Astrocyte of the hippocampus (primary cell): Measurements from ENCODE around the gene CRYBG2.
"Not testable (repeated sequence)": the region's sequence is repeated elsewhere in the genome, so short reads cannot be mapped to it uniquely, and the experiment has no call there.

Experiments used
- DNase-seq: peaks from one replicate; pipeline ENCODE4 v3.0.0; 2011; ENCODE audit warnings: low read depth, low spot score

The CRYBG2 gene

DNA sequence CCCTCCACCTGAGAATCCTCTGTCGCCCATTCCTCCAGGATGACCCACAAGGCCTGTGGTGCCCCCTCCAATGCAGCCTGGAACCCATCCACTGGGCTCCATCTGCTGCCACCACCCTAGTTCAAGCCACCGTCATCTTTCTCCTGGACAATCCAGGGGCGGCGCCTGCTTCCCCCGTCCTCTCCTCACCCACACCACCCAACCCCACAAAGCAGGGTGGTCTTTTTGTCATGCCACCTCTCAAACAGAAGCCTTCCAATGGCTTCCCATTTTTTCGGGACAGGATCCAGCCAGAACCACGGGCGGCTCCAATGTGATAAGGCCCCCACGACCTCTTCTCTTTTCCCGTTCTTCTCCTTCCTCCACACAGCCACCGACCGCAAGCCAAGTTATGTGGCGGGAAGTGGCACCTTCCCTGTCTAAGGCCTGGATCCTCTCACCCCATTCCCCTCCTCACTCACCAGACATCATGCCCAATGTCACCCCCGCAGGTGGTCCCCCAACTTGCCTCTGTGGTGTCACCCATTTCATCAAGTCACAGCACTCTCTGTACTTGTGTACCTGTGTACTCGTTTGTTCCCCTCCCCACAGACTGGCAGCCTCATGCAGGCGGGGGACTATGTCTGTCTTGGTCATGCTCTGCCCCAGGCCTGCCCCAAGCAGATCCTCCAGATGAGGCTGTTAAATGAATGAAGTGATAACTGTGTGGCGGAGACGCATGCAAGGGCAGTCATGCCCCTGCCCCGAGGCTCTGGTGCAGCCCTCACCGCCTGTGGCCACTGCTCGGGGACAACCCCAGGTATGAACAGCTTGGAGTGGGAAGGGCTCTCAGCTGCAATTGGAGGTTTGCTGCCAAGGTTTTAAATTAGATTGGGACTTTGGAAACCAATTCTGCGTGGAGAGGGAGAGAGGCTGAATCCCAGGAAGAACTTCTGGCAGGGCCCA lies 58.5 kb downstream of the CRYBG2 start:
- DNase-seq: no peak

DNA sequence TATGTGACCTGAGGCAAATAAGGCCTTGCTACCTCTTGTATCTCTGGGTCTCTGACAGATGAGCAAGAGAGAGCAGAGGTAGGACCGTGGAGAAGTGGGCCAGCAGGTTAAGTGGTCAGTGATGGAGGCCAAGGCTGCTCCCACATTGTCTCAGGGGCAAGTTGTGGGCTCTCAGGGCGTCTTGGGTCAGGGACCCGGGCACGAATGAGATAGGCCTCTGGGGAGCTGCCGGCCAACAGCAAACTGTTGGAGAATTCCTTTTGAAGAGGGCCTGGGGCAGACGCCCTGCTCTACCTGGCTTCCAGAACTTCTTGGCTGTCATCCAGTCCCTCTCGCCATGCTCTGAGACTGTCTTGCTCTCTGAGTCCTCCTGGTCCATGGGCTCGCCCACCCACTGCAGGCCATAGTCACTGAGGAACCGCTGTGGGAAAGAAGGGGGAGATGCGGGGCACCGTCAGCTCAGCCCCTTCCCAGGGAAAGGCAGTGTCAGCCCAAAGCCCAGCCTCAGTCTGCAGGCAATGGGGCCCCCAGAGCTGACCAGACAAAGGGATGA lies 59.9 kb downstream of the CRYBG2 start:
- no peak for DNase-seq

DNA sequence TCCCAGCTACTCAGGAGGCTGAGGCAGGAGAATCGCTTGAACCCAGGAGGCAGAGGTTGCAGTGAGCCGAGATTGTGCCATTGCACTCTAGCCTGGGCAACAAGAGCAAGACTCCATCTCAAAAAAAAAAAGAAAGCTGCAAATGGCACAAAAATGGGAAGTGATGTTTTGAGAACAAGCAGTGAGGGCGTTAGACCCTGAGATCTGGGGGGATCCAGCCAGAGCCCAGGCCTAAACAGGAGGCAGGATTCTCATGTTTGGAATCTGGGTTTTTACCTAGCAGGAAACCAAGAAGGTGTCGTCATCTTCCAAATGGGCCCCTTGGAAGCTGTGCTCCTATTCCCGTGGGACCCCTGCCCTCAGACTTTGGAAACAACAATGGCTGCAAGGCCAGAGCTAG lies 61.2 kb downstream of the CRYBG2 start:
- DNase-seq: not testable (repeated sequence)

DNA sequence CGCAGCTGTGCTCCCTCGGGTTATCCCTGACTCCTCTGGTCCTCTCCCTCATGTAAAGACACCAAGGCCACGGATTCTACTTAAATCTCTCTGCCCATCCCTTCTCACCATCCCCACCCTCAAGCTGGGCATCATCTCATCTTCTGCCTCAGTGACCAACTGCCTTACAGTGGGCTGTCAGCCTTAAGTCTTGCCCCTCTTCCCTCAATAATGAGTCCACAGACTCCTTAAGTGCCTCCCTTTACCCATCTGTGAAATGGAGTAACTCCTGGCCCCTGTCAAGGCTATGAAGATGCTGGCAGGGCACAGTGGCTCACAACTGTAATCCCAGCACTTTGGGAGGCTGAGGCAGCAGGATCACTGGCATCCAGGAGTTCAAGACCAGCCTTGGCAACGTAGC lies 62.0 kb downstream of the CRYBG2 start:
- no peak for DNase-seq

DNA sequence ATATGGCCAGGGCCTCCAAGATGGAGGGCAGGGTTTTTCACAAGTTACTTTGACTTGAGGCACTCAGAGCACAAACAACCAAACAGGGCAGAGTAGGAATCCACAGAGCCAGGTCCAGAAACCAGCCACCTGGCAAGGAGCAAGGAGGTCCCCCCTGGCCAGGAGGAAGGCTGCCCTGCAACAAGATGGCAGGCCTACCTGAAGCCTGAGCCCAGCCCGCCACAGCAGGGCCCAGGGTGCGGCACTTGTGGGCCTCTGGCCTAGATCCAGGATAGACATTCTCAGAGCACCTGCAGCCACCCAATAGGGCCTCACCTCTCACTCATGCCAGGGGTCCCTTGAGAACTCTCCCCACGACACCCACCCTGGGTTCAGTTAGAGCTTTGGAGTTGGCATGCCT lies 62.5 kb downstream of the CRYBG2 start:
- no peak for DNase-seq

DNA sequence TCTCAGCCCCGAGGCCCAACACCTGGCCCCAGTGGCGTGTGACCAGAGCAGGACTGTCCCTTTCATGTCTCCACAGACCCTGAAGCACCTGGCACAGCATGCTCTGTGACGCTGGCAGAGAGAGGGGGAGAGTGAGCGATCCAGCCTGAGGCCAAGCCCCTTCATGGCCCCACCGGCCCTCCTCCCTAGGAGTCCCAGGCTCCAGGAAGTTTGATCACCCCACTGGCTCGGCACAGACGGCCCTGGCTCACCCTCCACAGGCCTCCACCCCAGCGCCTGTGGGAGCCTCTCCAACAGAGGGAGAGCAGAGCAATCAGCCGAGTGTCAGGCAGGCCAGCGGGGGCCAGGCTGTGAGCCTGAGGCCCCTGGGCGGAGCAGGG lies 63.1 kb downstream of the CRYBG2 start:
- no peak for DNase-seq

DNA sequence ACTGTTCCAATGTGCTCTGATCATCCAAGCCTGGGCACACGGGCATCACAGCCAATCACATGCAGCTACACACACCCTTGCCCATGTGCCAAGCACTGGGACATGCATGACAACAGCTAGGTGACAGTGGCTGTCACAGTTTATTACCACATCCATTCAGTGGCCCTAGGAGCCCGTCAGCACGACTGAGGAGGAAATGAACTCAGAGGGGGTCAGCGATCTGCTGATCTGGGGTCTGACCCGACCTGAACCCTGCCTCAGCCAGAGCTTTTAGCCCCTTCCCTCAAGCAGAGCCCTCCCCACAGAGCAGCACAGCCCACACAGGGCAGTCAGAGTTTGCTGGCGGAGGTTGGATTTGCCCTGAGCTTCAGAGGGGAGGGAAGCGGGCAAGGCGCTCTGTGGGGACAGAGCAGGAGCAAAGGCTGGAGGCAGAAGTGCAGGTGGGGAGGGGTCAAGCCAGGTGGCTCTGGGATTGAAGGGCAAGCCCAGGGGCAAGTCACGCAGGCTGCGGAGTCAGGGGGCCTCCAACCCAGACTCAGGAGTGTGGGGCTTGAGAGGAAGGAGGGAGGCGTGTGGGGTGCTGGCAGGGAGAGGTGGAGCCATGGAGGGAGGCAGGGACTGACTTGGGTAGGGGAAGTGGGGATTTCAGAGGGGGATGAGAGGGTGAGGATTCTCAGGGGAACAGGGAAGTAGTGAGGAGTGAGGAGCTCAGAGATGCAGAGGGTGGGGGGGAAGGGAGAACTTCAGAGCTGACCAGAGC lies 63.6 kb downstream of the CRYBG2 start:
- DNase-seq: no peak

DNA sequence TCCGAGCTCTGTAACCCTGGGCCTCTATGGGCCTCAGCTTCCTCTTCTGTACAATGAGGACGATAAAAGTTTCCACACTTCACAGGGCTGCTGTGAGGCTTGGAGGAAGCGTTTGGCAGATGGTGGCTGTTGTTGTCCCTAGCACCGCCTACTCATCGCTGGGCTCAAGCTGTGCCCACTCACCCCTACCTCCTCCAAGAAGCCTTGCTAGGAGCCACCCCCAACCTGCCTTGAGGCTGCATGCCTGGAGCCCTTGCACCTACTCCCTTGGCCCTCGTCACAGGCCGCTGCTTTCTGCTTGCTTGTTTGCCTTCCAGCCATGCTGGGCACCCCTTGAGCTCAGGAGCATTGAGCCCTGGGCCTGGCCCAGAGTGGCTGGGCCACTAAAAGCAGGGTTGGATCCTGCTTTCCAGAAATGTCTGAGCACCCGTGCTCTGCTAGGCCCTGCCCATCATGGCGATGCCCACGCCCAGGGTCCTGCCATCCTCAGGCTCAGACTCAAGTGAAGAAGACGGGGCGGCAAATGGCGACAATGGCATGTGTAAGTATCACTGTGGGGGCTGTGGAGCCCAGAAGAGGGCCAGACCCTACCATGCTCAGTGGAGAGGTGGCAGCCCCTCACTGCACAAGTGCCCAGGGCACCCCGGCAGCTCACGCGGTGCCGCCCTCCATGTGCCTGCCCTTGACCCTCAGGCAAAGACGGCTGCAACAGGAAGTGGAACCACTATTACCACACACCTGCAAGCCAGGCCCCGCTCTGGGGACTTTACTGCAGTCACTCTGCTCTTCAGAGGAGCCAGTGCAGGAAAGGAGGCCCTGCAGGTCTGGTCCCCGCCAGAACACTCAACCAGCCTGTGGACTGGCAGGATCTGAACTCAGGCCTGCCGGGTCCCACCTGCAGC lies 64.5 kb downstream of the CRYBG2 start:
- no peak for DNase-seq

DNA sequence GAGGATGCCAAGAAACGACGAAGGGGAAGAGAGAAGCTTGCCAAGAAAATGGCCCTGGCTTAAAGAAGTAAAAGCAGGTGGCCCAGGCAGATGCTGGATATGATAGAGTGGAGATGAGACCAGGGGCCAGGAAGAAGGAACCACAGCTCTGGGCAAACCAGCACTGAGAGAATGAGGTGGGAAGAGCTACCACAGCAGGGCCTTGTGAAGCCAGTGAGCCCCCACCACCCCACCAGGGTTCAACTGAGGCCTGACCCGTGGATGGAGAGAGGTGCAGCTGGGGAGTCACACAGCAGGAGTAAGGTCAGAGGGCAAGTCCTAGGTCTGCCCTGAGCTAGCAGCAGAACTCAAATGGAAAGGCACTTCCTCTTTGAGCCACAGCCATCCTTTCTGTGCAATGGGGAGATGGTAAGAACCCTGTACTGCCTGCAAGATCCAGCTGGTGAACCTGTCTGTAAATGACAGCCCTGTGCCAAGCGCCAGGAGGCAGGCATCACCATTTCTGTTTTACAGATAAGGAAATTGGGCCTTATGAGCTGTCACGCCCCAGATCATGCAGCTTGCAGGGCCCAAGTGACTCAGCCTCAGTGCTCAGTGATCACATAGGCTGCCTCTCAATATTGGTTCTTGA lies 65.5 kb downstream of the CRYBG2 start:
- DNase-seq: no peak

DNA sequence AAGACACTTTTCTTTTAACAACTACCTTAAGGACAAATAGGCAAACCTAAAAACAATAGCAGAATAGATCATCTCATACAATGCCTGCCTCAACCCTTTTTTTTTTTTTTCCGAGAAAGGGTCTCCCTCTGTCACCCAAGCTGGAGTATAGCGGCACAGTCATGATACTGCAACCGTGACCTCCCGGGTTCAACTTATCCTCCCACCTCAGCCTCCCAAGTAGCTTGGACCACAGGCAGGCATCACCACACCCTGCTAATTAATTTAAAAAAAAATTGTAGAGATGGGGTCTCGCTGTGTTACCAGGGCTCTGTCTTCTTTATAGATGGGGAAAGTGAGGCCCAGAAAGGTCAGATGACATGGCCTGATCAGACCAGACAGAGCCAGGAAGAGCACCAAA lies 66.1 kb downstream of the CRYBG2 start:
- no peak for DNase-seq

DNA sequence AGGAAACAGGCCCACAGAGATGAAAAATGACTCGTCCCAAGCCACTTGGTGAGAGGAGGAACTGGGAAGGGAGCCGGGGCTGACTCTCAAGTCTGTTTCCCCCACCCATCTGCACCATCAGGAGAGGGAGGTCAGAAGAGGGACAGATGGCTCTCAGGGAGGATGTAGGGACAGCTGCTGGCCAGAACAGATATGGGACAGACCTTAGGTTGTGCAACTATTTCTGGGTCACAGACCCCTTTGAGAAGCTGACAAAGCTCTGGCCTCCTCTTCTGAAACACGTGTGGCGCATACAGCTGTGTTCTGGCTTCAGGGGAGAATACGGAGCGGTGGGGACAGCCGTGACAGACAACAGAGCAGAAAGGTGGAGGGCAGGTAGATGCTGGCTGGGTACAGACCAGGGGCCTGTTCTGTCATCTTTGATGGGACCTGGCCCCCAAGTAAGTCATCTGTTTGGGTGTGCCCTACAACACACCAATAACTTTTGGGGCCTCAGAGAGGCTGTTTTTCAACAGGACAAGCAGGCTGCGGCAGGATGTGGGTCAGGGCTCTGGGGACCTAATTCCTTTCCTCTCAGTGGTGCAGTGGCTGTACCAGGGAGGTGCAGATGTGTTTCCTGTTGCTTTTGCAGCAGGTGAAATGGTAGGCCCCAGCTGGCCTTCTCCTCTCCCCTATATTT lies 66.8 kb downstream of the CRYBG2 start:
- DNase-seq: no peak

DNA sequence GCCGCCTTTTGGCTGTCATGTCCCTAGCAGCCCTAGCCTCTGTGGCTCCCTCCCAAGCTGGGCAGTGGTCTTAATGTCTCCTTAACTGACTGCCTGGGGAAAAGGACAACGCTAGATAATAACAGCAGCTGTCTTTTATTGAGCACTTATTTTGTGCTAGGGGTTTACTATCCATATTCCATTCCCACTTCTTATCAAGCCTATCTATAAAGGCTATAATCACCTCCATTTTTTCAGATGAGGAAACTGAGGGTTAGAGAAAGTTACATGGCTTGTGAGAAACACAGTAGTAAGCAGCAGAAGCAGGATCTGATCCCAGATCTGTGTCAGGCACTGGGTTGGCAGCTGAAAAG lies 67.9 kb downstream of the CRYBG2 start:
- no peak for DNase-seq

DNA sequence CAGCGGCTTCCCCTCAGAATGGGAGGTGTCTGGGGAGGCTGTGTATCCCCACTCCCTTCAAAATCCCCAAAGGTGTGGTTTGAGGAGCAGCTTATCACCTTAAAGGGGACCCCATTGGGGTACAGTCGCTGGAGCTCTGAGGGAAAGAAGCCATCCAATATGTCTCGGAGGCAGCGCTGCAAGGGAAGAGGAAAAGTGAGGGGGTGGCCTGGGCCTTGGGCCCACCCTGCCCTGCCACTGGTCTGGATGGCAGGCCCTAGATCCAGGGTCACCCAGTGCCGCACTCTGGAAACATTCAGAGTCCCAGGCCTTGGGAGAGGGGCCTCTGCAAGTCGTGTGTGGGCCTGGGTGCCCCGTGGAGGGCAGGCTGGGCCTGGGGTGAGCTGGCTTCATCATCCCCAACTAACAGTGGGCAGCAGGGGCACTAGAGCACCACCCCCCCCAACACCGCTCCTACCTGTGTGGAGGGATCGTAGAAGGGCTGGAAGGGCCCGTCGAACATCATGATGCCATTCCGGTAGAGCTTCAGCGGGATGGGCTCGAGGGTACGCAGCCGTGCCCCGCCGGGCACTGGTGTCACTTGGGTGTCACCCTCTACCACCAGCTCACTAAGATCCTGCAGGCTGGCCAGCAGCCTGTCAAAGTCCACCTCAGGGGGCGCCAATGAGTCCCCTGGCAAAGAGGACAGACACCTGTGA lies 68.4 kb downstream of the CRYBG2 start:
- no peak for DNase-seq

DNA sequence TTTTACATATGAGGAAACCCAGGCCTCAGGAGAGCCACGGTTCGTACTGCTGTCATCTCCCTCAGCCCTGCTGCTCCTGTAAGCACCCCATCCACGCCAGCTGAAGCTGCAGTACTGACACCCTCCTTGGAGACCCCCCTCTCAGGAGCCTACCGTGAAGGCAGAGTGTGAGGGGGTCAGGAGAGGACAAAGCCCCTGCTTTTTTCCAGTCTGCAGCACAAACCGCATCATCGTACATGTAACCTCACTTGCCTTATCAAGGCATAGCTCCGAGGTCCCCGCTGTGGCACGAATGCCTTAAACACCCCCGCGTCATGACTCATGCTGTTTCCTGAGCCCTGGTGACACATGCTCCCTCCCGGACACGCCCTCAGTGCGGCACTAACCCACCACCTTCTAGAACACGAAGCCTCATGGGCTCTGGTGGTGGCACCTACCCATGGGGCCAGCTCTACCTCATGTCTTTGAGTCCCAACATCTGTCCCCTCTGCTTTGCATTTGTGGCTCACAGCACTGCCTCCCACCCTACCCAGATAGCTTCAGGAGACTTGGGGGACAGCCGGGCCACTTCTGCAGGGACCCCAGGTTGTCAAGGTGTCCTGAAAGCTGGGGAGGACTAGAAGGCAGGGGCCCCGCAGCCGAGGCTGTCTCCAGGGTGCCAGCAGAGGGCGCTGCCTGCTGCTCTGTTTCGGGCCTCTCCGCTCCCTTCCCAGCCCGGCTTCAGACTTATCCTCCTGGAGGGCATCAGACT lies 69.2 kb downstream of the CRYBG2 start:
- peak; percentile 96 for DNase-seq

DNA sequence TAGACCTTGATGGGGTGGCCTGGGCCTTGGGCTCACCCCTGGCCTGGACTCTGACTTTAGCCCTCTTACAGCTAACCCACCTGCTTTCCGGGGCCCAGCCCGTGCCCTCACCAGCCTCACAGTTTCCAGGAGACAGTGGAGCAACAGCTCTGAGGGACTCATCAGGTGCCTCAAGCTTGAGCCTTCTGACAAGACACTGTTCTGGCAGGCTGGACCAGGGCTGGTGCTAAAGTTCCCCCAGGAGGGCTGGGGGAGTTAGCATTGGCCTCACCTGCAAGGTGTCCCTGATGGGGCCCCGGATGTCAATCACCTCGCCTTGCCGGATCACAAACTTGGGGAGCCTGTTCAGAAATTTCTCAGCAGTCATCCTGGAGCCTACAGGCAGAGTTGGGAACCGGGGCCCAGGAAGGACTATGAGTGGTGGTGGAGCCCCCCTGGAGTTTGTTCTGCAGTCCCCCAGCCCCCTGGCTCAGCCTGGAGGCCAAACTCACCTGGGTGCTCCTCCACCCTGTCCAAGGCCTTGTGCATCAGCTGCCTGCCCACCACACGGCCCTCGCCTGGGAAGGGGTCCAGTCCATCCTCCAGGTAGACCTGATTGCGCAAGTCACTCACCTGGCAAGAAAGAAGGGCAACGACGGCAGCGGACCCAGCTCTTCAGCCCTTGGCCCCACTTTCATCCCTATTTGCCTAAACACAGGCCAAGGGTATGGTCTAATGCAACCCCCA lies 69.9 kb downstream of the CRYBG2 start:
- DNase-seq: no peak

DNA sequence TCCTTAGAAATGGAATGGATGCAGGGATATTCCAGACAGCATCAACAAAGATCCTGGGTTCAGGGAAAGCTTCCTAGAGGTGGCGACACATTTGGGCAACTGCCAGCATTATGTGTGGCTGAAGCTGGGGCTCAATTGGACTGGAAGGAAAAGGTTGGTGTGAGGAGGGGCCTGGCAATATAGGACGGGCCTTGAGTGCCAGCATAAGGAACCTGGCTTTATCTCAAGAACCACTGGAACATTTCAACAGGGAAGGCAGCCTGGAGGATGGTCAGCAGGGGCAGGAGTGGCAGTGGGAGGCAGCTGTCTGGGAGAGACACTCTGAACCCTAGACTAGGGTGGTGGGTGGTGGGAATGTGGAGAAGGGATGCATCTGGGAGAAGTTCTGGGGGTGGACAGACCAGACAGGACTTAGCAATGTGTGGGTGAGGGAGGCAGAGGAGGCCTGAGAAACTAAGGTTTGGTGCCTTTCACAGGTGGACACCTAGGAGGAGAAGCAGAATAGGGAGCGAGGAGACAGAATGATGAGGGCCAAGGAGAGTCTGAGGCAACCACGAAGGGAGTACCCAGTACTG lies 70.6 kb downstream of the CRYBG2 start:
- DNase-seq: no peak

DNA sequence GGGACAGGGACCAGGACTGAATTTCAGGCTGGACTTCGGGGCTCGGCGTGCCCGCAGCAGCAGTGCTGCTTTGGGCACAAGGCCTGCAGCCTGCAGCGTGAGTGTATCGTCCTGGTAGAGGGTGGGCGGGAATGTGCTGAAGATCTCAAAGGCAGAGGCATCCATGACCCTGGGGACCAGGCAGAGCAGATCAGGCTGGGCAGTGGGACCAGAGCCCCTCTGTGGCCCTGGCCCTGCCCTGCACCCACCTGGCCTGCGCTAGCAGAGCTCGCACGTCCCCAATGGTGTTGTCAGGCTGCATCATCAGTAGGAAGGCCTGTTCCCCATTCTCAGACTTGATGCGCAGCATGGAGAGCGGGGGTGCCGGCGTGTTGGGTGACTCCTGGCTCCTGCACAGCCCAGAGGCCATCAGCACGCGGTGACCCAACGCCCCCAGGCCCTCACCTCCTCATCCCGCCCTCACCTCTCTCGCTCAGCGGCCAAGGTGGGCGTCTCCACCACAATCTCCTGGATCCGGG lies 71.5 kb downstream of the CRYBG2 start:
- DNase-seq: no peak

DNA sequence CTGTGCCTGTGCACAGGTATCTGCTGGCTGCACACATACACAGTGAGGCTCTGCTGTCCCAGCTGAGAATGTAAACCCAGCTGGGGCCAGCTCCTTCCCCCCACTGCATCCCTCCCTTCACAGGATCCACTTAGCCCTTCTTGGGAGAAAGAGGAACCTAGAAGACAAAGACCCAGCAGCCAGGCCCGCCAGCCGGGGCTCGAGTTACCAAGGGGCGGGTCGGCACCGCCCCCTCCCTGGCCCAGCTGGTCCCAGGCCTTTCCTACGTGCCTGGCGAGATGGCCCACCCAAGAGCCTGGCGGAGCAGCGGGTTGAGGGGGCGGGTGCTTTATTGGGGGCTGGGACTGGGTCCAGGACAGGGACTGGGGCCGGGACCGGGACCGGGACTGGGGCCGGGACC lies 72.0 kb downstream of the CRYBG2 start:
- peak; percentile 53 for DNase-seq
